CD14-positive monocyte (primary cell): ENCODE data around the gene ERCC6L2. TPM values are rescaled to one million over a fixed set of nuclear protein-coding genes. Genes with fewer than 3 reads are reported as not detected.

Experiments used
- DNase-seq, 3 donors: peaks; one replicate each; pipeline ENCODE4 v3.0.0-alpha.2; 2011 to 2022
- H2AFZ ChIP-seq: 2 replicates; pipeline ENCODE4 v1.6.0; 2012; ENCODE audit warnings: mild to moderate bottlenecking, low read depth, low read length, inconsistent platforms; ENCODE audit not compliant: insufficient read depth, poor library complexity, severe bottlenecking
- H3K27ac ChIP-seq, 2 donors: 1 replicate in 1 of 2; 2 replicates in 1 of 2; pipeline ENCODE4 v1.5.1; 2012 to 2013; ENCODE audit warnings: low read length in 2 of 2, control low read depth in 1 of 2, inconsistent platforms in 1 of 2, low read depth in 1 of 2, mild to moderate bottlenecking in 1 of 2
- H3K27me3 ChIP-seq, 2 donors: one replicate each; pipeline versions ENCODE4 v1.6.0 to v1.6.1; 2011 to 2013; ENCODE audit warnings: low read length in 2 of 2; ENCODE audit not compliant: control insufficient read depth in 2 of 2, insufficient read depth in 2 of 2
- H3K36me3 ChIP-seq, 2 donors: replicated peaks in 1 of 2; 1 replicate in 1 of 2; 2 replicates in 1 of 2; pipeline versions ENCODE4 v1.5.1 to v1.6.1; 2012 to 2013; ENCODE audit warnings: low read length in 2 of 2, control low read depth in 1 of 2, inconsistent platforms in 1 of 2, mild to moderate bottlenecking in 1 of 2; ENCODE audit not compliant: insufficient read depth in 2 of 2, control insufficient read depth in 1 of 2
- H3K4me1 ChIP-seq, 2 donors: 1 replicate in 1 of 2; 2 replicates in 1 of 2; pipeline versions ENCODE4 v1.5.1 to v1.6.1; 2012 to 2013; ENCODE audit warnings: low read length in 2 of 2, control low read depth in 1 of 2, inconsistent platforms in 1 of 2, mild to moderate bottlenecking in 1 of 2, moderate library complexity in 1 of 2; ENCODE audit not compliant: insufficient read depth in 2 of 2, control insufficient read depth in 1 of 2
- H3K4me2 ChIP-seq: replicated peaks from 2 replicates; pipeline ENCODE3; 2012; ENCODE audit warnings: low read length, moderate library complexity, mild to moderate bottlenecking; ENCODE audit not compliant: poor library complexity, severe bottlenecking; ENCODE audit errors: extremely low read depth
- H3K4me3 ChIP-seq, 3 experiments: fragments of 200-600 bp in 1 of 3; sonication (generic) in 1 of 3; replicated peaks in 1 of 3; 1 replicate in 2 of 3; 2 replicates in 1 of 3; pipeline ENCODE4 v1.5.1; 2011 to 2013; ENCODE audit warnings: low read length in 3 of 3, mild to moderate bottlenecking in 3 of 3, control low read depth in 2 of 3, low read depth in 2 of 3, inconsistent platforms in 1 of 3, moderate library complexity in 1 of 3
- H3K79me2 ChIP-seq: 2 replicates; pipeline ENCODE4 v1.6.0; 2012; ENCODE audit warnings: mild to moderate bottlenecking, control low read depth, inconsistent platforms, low read length, moderate library complexity; ENCODE audit not compliant: insufficient read depth
- H3K9ac ChIP-seq: 2 replicates; pipeline ENCODE4 v1.6.0; 2017; ENCODE audit warnings: low read length, mild to moderate bottlenecking; ENCODE audit not compliant: insufficient read depth, poor library complexity, severe bottlenecking
- H3K9me3 ChIP-seq, 2 donors: replicated peaks in 1 of 2; 1 replicate in 1 of 2; 2 replicates in 1 of 2; pipeline versions ENCODE4 v1.5.1 to v1.6.1; 2012 to 2013; ENCODE audit warnings: low read length in 2 of 2, control low read depth in 1 of 2; ENCODE audit not compliant: control insufficient read depth in 1 of 2, insufficient read depth in 1 of 2
- H4K20me1 ChIP-seq: 2 replicates; pipeline ENCODE4 v1.6.0; 2012; ENCODE audit warnings: mild to moderate bottlenecking, low read length, control low read depth, moderate library complexity; ENCODE audit not compliant: insufficient read depth
- H3K27ac Mint-ChIP-seq, 7 donors: one replicate each; pipeline ENCODE4 v1.8.0; 2020; ENCODE audit warnings: mild to moderate bottlenecking in 7 of 7, mixed read lengths in 7 of 7, moderate library complexity in 6 of 7, inconsistent platforms in 2 of 7
- H3K27me3 Mint-ChIP-seq, 3 donors: one replicate each; pipeline ENCODE4 v1.8.0; 2021 to 2022; ENCODE audit warnings: low read depth in 3 of 3, mild to moderate bottlenecking in 3 of 3, mixed read lengths in 3 of 3, moderate library complexity in 3 of 3, inconsistent platforms in 1 of 3
- H3K36me3 Mint-ChIP-seq, 2 donors: one replicate each; pipeline ENCODE4 v1.8.0; 2020; ENCODE audit warnings: mixed read lengths in 2 of 2, inconsistent platforms in 1 of 2, mild to moderate bottlenecking in 1 of 2
- H3K4me1 Mint-ChIP-seq: one replicate; pipeline ENCODE4 v1.8.0; 2020; ENCODE audit warnings: mild to moderate bottlenecking, mixed read lengths
- H3K4me3 Mint-ChIP-seq, 2 donors: one replicate each; pipeline ENCODE4 v1.8.0; 2020; ENCODE audit warnings: mild to moderate bottlenecking in 2 of 2, mixed read lengths in 2 of 2, moderate library complexity in 1 of 2
- H3K9me3 Mint-ChIP-seq, 7 donors: one replicate each; pipeline ENCODE4 v1.8.0; 2020 to 2022; ENCODE audit warnings: mixed read lengths in 7 of 7, mild to moderate bottlenecking in 6 of 7, moderate library complexity in 6 of 7, inconsistent platforms in 2 of 7
- WGBS: methylation state at CpG from one replicate; pipeline ENCODE4 v1.1.5; 2013; ENCODE audit warnings: missing lambda C conversion rate; ENCODE audit not compliant: insufficient coverage; 5-methylcytosine and 5-hydroxymethylcytosine counted together
- intact Hi-C, 2 donors: fragments of 100-400 bp; cut with micrococcal nuclease; formaldehyde crosslinking; loops; one replicate each; pipeline versions ENCODE4 v1.15.0 to v1.15.1; 2023
- polyA plus RNA-seq, 3 donors: library from polyadenylated mRNA; depleted of rRNA in 1 of 3; unstranded in 2 of 3; stranded (reverse) in 1 of 3; fragments of 300-500 nt in 2 of 3; fragments of >200 nt in 1 of 3; fragmentation: Illumina TruSeq in 2 of 3; gene quantifications; 1 replicate in 2 of 3; 2 replicates in 1 of 3; pipeline ENCODE4 v1.2.3, GENCODE V29; 2012 to 2021
- TF ChIP-seq, protein P1 (sequence below): fragments of 200-600 bp; IDR thresholded peaks from one replicate; pipeline ENCODE4 v1.8.0; 2022; ENCODE audit warnings: antibody characterized with exemption, mild to moderate bottlenecking

The ERCC6L2 gene
- polyA plus RNA-seq, 3 donors, result 7.1 to 18.9 (median 7.2) TPM

DNA sequence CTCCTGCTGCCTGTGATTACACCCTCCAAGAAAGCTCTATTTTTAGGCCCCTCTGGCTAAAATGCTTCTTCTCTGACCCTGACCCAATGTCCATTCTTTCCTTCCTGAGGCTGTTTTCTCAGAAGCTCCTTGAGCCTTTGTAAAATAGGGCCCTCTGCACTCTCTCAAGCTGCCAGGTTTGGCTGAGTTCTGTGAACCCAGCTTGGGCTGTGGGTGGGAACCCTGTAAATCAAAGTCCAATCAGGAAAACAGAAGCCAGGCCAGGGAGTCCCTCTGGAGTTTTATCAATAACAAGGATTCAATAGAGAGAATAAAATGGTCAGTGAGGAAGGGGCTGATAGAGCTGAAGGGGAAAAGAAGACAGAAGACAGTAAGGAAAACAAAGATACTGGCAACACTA, 43.7 kb upstream of the ERCC6L2 start:
- H3K4me3 ChIP-seq, result no peak overlapping the region
- no peaks in the 10 kb centered on the region for H3K4me1 ChIP-seq
- H3K27me3 ChIP-seq, result no peaks in the 10 kb centered on the region
- intact Hi-C loops, result no loop called here
- Mint-ChIP-seq H3K27ac (no peak overlapping the region), H3K27me3 (peaks cover 0 to 2% (median 2%) of the 10 kb centered on the region in 3 donors), H3K4me1 (no peaks in the 10 kb centered on the region), H3K36me3 (no peaks in the 10 kb centered on the region), H3K9me3 (no peaks in the 10 kb centered on the region), H3K4me3 (no peak overlapping the region)
- no peaks in the 10 kb centered on the region for H3K79me2 ChIP-seq
- DNase-seq, result no peak
- TF ChIP-seq, protein P1, sequence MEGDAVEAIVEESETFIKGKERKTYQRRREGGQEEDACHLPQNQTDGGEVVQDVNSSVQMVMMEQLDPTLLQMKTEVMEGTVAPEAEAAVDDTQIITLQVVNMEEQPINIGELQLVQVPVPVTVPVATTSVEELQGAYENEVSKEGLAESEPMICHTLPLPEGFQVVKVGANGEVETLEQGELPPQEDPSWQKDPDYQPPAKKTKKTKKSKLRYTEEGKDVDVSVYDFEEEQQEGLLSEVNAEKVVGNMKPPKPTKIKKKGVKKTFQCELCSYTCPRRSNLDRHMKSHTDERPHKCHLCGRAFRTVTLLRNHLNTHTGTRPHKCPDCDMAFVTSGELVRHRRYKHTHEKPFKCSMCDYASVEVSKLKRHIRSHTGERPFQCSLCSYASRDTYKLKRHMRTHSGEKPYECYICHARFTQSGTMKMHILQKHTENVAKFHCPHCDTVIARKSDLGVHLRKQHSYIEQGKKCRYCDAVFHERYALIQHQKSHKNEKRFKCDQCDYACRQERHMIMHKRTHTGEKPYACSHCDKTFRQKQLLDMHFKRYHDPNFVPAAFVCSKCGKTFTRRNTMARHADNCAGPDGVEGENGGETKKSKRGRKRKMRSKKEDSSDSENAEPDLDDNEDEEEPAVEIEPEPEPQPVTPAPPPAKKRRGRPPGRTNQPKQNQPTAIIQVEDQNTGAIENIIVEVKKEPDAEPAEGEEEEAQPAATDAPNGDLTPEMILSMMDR, result no peak
- no peak overlapping the region for H3K9ac ChIP-seq
- no peak overlapping the region for H3K27ac ChIP-seq
- H3K36me3 ChIP-seq, result no peaks in the 10 kb centered on the region
- no peak overlapping the region for H2AFZ ChIP-seq
- H4K20me1 ChIP-seq, result no peaks in the 10 kb centered on the region
- H3K9me3 ChIP-seq, result no peaks in the 10 kb centered on the region
- no peak overlapping the region for H3K4me2 ChIP-seq

DNA sequence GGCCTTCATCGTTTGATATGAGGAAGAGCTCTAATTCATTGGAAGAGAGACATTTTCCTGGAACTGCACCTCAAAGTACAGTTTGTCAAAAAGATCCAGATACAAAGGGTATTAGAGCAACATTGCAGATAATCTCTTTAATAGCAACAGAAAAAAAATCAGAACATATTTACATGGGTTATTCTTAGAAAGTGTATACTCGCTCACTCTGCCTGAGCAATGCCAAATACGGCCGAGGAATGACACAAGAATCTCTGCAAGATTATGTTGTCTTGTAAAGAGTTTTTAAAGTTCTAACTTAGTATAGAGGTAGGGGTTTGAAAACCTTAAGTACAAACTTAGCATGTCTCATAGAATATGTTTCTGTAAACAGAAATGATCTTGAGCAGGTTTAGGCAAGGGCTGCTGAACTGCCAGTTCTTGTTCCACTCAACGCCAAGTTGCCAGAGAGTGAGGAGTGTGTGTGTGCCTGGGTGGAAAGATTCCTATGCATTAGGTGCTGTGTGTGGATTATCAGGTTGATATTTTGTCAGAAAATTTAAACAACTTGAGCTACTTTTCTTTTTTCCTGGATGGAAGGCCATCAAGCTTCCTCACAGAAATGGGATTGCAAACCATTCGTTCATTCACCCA, 41.8 kb upstream of the ERCC6L2 start:
- H3K9me3 Mint-ChIP-seq, result peaks cover 0 to 2% (median 0%) of the 10 kb centered on the region in 7 donors
- no peaks in the 10 kb centered on the region for H3K79me2 ChIP-seq
- WGBS, result 100% methylated on average over 3 of the region's 6 CpGs

More for the DNA sequence above, 41.8 kb upstream of the ERCC6L2 start:
- no peak overlapping the region for H3K27ac ChIP-seq
- Mint-ChIP-seq H3K36me3 (no peaks in the 10 kb centered on the region), H3K27ac (no peak overlapping the region), H3K27me3 (peaks cover 0 to 2% (median 2%) of the 10 kb centered on the region in 3 donors), H3K4me3 (no peak overlapping the region), H3K4me1 (no peaks in the 10 kb centered on the region)
- H4K20me1 ChIP-seq, result no peaks in the 10 kb centered on the region
- no peak overlapping the region for H3K4me2 ChIP-seq
- no peak overlapping the region for H3K4me3 ChIP-seq
- no peaks in the 10 kb centered on the region for H3K4me1 ChIP-seq
- H3K9me3 ChIP-seq, result no peaks in the 10 kb centered on the region
- DNase-seq, result no peak
- no peaks in the 10 kb centered on the region for H3K27me3 ChIP-seq
- no peaks in the 10 kb centered on the region for H3K36me3 ChIP-seq
- intact Hi-C loops, result no loop called here
- H2AFZ ChIP-seq, result no peak overlapping the region
- H3K9ac ChIP-seq, result no peak overlapping the region
- TF ChIP-seq, protein P1, result no peak
